ENCODE data around the gene PCNX2. TPM values are rescaled to one million over a fixed set of nuclear protein-coding genes. Genes with fewer than 3 reads are reported as not detected.

The PCNX2 gene
- total RNA-seq, 1 experiment from 2014 or later: 50.8 TPM

DNA sequence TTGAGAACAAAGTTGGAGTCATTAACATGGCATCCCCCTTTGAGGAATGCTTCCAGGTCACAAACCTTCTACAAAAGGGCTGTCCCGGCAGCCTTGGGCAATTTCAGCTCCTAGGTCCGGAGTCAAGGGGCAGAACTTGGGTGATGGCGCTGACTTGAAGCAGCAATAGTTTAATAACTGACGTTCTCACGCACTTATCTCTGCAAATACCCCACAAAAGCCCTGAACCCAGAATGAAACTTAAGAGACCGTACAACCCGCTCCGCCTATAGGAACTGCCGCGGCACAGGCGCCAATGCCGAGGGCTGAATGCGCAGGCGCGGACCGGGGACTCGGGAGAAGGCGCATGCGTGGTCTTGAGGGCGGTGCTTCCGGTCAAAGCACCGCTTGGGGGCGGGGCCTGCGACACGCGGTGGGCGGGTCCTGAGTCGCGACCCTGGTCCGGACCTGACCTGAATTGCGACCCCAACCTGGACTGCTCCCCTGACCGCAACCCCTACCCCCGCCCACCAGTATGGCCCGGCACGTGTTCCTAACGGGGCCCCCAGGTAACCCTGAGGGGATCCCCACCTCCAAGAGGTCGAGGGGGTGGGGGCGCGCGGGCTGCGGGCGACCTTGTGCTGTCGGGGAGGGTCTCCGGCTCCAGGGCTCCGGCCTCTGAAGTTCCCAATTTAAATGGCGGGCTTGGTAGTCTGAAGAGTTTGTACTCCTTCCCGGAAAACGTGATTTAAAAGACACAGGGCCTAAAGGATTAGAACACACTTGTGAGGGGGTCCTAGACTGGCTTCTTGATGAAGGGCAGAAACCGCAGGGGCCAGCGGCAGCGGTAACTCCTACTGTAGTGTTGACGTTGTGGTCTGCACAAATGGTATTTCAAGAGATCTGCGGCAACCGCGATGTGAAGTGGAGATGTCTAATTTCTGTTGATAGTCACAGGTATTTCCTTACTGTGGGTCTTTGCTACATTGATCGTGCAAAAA is 345.0 kb downstream of the PCNX2 start, which contains the start of gene NTPCR (continued):
- peak; percentile 47; the same call in 1 of the 2 replicates for TF ChIP-seq KAT7 (CRISPR knock-in tag; IDR thresholded peaks at IDR 0.05; ENCODE audit: borderline replicate concordance)
- 0 out of 2 replicates have a peak, but pooled peaks have one; percentile 35 for TF ChIP-seq MYBL2 (CRISPR knock-in tag; IDR thresholded peaks at IDR 0.05)
- peak; percentile 39; the same call in 1 of the 2 replicates for TF ChIP-seq FOXP1 (CRISPR knock-in tag; IDR thresholded peaks at IDR 0.05; ENCODE audit: borderline replicate concordance)
- TF ChIP-seq, protein P1, sequence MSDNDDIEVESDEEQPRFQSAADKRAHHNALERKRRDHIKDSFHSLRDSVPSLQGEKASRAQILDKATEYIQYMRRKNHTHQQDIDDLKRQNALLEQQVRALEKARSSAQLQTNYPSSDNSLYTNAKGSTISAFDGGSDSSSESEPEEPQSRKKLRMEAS (CRISPR knock-in tag; IDR thresholded peaks at IDR 0.05): peak; percentile 71
- TF ChIP-seq TCF7 (CRISPR knock-in tag; IDR thresholded peaks at IDR 0.05; ENCODE audit: low read depth): no peak
- TF ChIP-seq GTF2I (CRISPR knock-in tag; conservative IDR thresholded peaks at IDR 0.05): no peak
- TF ChIP-seq FOXK1 (CRISPR knock-in tag; IDR thresholded peaks at IDR 0.05): peak; percentile 36
- TF ChIP-seq, protein P2, sequence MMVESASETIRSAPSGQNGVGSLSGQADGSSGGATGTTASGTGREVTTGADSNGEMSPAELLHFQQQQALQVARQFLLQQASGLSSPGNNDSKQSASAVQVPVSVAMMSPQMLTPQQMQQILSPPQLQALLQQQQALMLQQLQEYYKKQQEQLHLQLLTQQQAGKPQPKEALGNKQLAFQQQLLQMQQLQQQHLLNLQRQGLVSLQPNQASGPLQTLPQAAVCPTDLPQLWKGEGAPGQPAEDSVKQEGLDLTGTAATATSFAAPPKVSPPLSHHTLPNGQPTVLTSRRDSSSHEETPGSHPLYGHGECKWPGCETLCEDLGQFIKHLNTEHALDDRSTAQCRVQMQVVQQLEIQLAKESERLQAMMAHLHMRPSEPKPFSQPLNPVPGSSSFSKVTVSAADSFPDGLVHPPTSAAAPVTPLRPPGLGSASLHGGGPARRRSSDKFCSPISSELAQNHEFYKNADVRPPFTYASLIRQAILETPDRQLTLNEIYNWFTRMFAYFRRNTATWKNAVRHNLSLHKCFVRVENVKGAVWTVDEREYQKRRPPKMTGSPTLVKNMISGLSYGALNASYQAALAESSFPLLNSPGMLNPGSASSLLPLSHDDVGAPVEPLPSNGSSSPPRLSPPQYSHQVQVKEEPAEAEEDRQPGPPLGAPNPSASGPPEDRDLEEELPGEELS (CRISPR knock-in tag; IDR thresholded peaks at IDR 0.05): 0 out of 2 replicates have a peak, but pooled peaks have one; percentile 24
- TF ChIP-seq, protein P3, sequence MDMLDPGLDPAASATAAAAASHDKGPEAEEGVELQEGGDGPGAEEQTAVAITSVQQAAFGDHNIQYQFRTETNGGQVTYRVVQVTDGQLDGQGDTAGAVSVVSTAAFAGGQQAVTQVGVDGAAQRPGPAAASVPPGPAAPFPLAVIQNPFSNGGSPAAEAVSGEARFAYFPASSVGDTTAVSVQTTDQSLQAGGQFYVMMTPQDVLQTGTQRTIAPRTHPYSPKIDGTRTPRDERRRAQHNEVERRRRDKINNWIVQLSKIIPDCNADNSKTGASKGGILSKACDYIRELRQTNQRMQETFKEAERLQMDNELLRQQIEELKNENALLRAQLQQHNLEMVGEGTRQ (CRISPR knock-in tag; IDR thresholded peaks at IDR 0.05): peak; percentile 57
- no peak for TF ChIP-seq ZNF532 (CRISPR knock-in tag; IDR thresholded peaks at IDR 0.05; ENCODE audit: borderline replicate concordance)
- TF ChIP-seq, protein P4, sequence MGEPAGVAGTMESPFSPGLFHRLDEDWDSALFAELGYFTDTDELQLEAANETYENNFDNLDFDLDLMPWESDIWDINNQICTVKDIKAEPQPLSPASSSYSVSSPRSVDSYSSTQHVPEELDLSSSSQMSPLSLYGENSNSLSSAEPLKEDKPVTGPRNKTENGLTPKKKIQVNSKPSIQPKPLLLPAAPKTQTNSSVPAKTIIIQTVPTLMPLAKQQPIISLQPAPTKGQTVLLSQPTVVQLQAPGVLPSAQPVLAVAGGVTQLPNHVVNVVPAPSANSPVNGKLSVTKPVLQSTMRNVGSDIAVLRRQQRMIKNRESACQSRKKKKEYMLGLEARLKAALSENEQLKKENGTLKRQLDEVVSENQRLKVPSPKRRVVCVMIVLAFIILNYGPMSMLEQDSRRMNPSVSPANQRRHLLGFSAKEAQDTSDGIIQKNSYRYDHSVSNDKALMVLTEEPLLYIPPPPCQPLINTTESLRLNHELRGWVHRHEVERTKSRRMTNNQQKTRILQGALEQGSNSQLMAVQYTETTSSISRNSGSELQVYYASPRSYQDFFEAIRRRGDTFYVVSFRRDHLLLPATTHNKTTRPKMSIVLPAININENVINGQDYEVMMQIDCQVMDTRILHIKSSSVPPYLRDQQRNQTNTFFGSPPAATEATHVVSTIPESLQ (CRISPR knock-in tag; IDR thresholded peaks at IDR 0.05): no peak

- no peak for ATAC-seq
- no peak for DNase-seq (ENCODE audit: low spot score)
- ChIA-PET POLR2A (no interaction called here), CTCF (interaction anchor here (1.6 kb wide), 1 partner anchor 69 kb away, joined by 4 read pairs; no protein-coding TSS in a partner anchor)
- peaks cover 45% of the 10 kb centered on the region for H3K4me1 Mint-ChIP-seq
- H3K4me3 Mint-ChIP-seq: peak overlapping the region; percentile 91
- H3K36me3 Mint-ChIP-seq: peaks cover 2% of the 10 kb centered on the region; the same call in 1 of the 2 replicates
- peak overlapping the region; percentile 94 for H3K27ac Mint-ChIP-seq
- peaks cover 6% of the 10 kb centered on the region; the same call in 1 of the 2 replicates for H3K27me3 Mint-ChIP-seq (ENCODE audit: low read depth)
- no peaks in the 10 kb centered on the region; the same call in 1 of the 2 replicates for H3K9me3 Mint-ChIP-seq
- TF ChIP-seq SMAD3 (CRISPR knock-in tag; IDR thresholded peaks at IDR 0.05; ENCODE audit: borderline replicate concordance) (no peak), ZBTB21 (CRISPR knock-in tag; IDR thresholded peaks at IDR 0.05; ENCODE audit: borderline replicate concordance) (no peak), IRF1 (CRISPR knock-in tag; IDR thresholded peaks at IDR 0.05) (no peak), ZNF317 (CRISPR knock-in tag; IDR thresholded peaks at IDR 0.05; ENCODE audit: borderline replicate concordance, low read depth) (no peak), ZNF263 (CRISPR knock-in tag; IDR thresholded peaks at IDR 0.05; ENCODE audit: low read depth) (no peak), MXD4 (CRISPR knock-in tag; IDR thresholded peaks at IDR 0.05; ENCODE audit: borderline replicate concordance) (no peak), RORB (CRISPR knock-in tag; IDR thresholded peaks at IDR 0.05) (no peak)
- TF ChIP-seq, protein P5, sequence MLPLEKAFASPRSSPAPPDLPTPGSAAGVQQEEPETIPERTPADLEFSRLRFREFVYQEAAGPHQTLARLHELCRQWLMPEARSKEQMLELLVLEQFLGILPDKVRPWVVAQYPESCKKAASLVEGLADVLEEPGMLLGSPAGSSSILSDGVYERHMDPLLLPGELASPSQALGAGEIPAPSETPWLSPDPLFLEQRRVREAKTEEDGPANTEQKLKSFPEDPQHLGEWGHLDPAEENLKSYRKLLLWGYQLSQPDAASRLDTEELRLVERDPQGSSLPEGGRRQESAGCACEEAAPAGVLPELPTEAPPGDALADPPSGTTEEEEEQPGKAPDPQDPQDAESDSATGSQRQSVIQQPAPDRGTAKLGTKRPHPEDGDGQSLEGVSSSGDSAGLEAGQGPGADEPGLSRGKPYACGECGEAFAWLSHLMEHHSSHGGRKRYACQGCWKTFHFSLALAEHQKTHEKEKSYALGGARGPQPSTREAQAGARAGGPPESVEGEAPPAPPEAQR (CRISPR knock-in tag; IDR thresholded peaks at IDR 0.05): no peak
- TF ChIP-seq, protein P6, sequence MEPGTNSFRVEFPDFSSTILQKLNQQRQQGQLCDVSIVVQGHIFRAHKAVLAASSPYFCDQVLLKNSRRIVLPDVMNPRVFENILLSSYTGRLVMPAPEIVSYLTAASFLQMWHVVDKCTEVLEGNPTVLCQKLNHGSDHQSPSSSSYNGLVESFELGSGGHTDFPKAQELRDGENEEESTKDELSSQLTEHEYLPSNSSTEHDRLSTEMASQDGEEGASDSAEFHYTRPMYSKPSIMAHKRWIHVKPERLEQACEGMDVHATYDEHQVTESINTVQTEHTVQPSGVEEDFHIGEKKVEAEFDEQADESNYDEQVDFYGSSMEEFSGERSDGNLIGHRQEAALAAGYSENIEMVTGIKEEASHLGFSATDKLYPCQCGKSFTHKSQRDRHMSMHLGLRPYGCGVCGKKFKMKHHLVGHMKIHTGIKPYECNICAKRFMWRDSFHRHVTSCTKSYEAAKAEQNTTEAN (CRISPR knock-in tag; IDR thresholded peaks at IDR 0.05): no peak
Measured at GRCh38 chr1:232949636-232950196, 345.8 kb downstream of the PCNX2 start.

All from WTC11 (cell line).